GM23248 (cell line): ENCODE measurements around the gene MADCAM1.

Experiments
- EZH2 ChIP-seq: fragments of 200-600 bp; sonication (generic); IDR thresholded peaks from 2 replicates; pipeline ENCODE4 v1.6.1; 2018; ENCODE audit warnings: antibody characterized with exemption, mild to moderate bottlenecking; ENCODE audit not compliant: insufficient read depth, poor library complexity, severe bottlenecking
- EZH2phosphoT487 ChIP-seq: fragments of 200-600 bp; sonication (generic); IDR thresholded peaks from 2 replicates; pipeline ENCODE4 v1.6.1; 2018; ENCODE audit warnings: antibody characterized with exemption, moderate library complexity, mild to moderate bottlenecking, low read depth; ENCODE audit not compliant: insufficient read depth

DNA sequence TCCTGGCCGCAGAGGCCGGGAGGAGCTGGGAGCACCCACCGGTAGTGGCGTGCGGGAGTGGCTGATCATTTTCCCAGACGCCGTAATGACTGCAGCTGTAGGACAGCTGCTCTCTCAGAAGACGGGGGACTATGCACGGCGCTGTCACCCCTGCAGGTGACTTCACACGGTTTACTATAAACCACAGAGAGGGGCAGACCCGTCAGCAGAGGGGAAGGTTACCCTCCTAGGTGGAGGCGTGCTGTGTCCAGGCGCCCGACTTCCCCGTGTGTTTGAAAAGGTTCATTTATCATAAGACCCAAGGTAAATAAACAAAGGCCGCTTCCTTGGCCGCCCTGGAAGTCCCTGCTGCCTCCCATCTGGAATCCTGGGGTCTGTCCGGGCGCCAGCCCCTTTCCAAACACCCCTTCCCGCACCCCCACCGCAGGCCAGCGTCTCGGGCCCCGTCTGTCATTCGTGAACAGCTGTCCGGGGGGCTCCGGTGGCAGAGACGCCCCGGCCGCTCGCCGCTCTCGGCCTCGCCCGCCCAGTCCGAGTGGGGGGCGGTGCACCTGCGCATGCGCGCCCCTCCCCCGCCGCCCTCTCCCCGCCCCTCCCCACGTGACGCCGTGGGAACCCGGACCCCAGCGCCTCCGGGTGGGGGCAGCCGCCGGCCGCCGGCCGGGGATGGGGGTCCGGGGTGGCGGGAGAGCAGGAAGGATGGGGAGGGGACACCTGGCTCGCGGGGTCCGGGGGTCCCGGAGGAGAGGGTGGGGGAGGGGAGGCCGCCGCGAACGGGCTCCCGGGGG is 36.4 kb upstream of the MADCAM1 start:
- TF ChIP-seq EZH2 (peak; percentile 91), EZH2phosphoT487 (peak; percentile 61; the same call in 1 of the 2 replicates)
